Inferior parietal cortex (tissue), 1 donor: ENCODE results near the gene SH3BGR.
A peak's percentile ranks its signal among the peaks of the same experiment; 100 is the strongest.
"Not testable (repeated sequence)": the region's sequence is repeated elsewhere in the genome, so short reads cannot be mapped to it uniquely, and the experiment has no call there.

Source experiments
- DNase-seq: peaks from one replicate; pipeline ENCODE4 v3.0.0-alpha.2; 2016; ENCODE audit errors: extremely low spot score

The SH3BGR gene

GRCh38 chr21:39515684-39516472 is 64.1 kb downstream of the SH3BGR start:
- DNase-seq, result no peak

GRCh38 chr21:39518055-39518846 is 66.5 kb downstream of the SH3BGR start:
- peak; percentile 82 for DNase-seq

GRCh38 chr21:39518847-39519210 is 67.1 kb downstream of the SH3BGR start:
- DNase-seq, result no peak

- DNase-seq, result no peak
Observed at GRCh38 chr21:39519835-39520234, 68.1 kb downstream of the SH3BGR start.

- DNase-seq, result no peak
Observed at GRCh38 chr21:39523399-39523798, 71.6 kb downstream of the SH3BGR start.

- DNase-seq, result no peak
Observed at GRCh38 chr21:39523915-39524314, 72.1 kb downstream of the SH3BGR start.

GRCh38 chr21:39525129-39525528 is 73.4 kb downstream of the SH3BGR start:
- DNase-seq, result no peak

- DNase-seq, result no peak
Observed at GRCh38 chr21:39525601-39526000, 73.8 kb downstream of the SH3BGR start.

GRCh38 chr21:39527067-39527595 is 75.4 kb downstream of the SH3BGR start:
- no peak for DNase-seq

- no peak for DNase-seq
Observed at GRCh38 chr21:39527664-39528381, 76.1 kb downstream of the SH3BGR start.

- no peak for DNase-seq
Observed at GRCh38 chr21:39529026-39529425, 77.3 kb downstream of the SH3BGR start.

GRCh38 chr21:39531064-39531463 is 79.3 kb downstream of the SH3BGR start:
- DNase-seq, result no peak

- no peak for DNase-seq
Observed at GRCh38 chr21:39531840-39532239, 80.1 kb downstream of the SH3BGR start.

GRCh38 chr21:39533545-39534380 is 82.0 kb downstream of the SH3BGR start:
- no peak for DNase-seq

GRCh38 chr21:39535646-39536437 is 84.1 kb downstream of the SH3BGR start:
- no peak for DNase-seq

GRCh38 chr21:39536835-39537234 is 85.1 kb downstream of the SH3BGR start:
- DNase-seq, result no peak

GRCh38 chr21:39537571-39537970 is 85.8 kb downstream of the SH3BGR start:
- no peak for DNase-seq

- DNase-seq, result no peak
Observed at GRCh38 chr21:39538453-39539042, 86.8 kb downstream of the SH3BGR start.

- DNase-seq, result not testable (repeated sequence)
Observed at GRCh38 chr21:39540367-39540766, 88.6 kb downstream of the SH3BGR start.

GRCh38 chr21:39542736-39543135 is 91.0 kb downstream of the SH3BGR start:
- no peak for DNase-seq
